CD8-positive, alpha-beta memory T cell (primary cell): Measurements from ENCODE around the gene CCDC160. TPM values are rescaled to one million over a fixed set of nuclear protein-coding genes. Genes with fewer than 3 reads are reported as not detected.
"Not testable (repeated sequence)": the region's sequence is repeated elsewhere in the genome, so short reads cannot be mapped to it uniquely, and the experiment has no call there.

ENCODE experiments used
- CTCF ChIA-PET: fragments of 350-600 bp; sonication (Branson Sonifier 250); formaldehyde crosslinking; loops from one replicate; lab custom pipeline; 2021; ENCODE audit warnings: antibody characterized with exemption; lab: Charles Lee
- POLR2A ChIA-PET: fragments of 350-600 bp; sonication (Branson Sonifier 250); formaldehyde crosslinking; loops from one replicate; lab custom pipeline; 2021; ENCODE audit warnings: antibody characterized with exemption; lab: Charles Lee
- DNase-seq, 5 donors: peaks; one replicate each; pipeline versions ENCODE4 v3.0.0 to v3.0.0-alpha.2; 2020 to 2022; ENCODE audit warnings: mixed read lengths in 1 of 5
- H3K27ac ChIP-seq: one replicate; pipeline ENCODE4 v1.7.0; 2013; ENCODE audit warnings: low read depth, mild to moderate bottlenecking, low read length, moderate library complexity
- H3K27me3 ChIP-seq: 2 replicates; pipeline ENCODE4 v1.7.0; 2013; ENCODE audit warnings: low read length, mild to moderate bottlenecking; ENCODE audit not compliant: insufficient read depth, poor library complexity, severe bottlenecking
- H3K36me3 ChIP-seq: 2 replicates; pipeline ENCODE4 v1.7.0; 2013; ENCODE audit warnings: mild to moderate bottlenecking, low read length, moderate library complexity; ENCODE audit not compliant: insufficient read depth
- H3K4me1 ChIP-seq: 2 replicates; pipeline ENCODE4 v1.7.0; 2013; ENCODE audit warnings: mild to moderate bottlenecking, low read length, moderate library complexity; ENCODE audit not compliant: insufficient read depth
- H3K4me3 ChIP-seq: 2 replicates; pipeline ENCODE4 v1.7.0; 2013; ENCODE audit warnings: mild to moderate bottlenecking, low read length
- H3K9me3 ChIP-seq: 2 replicates; pipeline ENCODE4 v1.7.0; 2013; ENCODE audit warnings: mild to moderate bottlenecking, low read length
- H3K27ac Mint-ChIP-seq, 8 donors: one replicate each; pipeline ENCODE4 v1.8.0; 2020 to 2021; ENCODE audit warnings: mixed read lengths in 8 of 8, mild to moderate bottlenecking in 6 of 8, inconsistent platforms in 3 of 8, moderate library complexity in 3 of 8
- H3K27me3 Mint-ChIP-seq, 2 donors: one replicate each; pipeline ENCODE4 v1.8.0; 2020 to 2021; ENCODE audit warnings: mixed read lengths in 2 of 2, mild to moderate bottlenecking in 1 of 2, moderate library complexity in 1 of 2
- H3K36me3 Mint-ChIP-seq, 3 donors: one replicate each; pipeline ENCODE4 v1.8.0; 2020 to 2021; ENCODE audit warnings: mixed read lengths in 3 of 3, inconsistent platforms in 1 of 3, mild to moderate bottlenecking in 1 of 3
- H3K4me1 Mint-ChIP-seq, 3 donors: one replicate each; pipeline ENCODE4 v1.8.0; 2020 to 2021; ENCODE audit warnings: mixed read lengths in 3 of 3, inconsistent platforms in 1 of 3, mild to moderate bottlenecking in 1 of 3
- H3K4me3 Mint-ChIP-seq, 7 donors: one replicate each; pipeline ENCODE4 v1.8.0; 2020 to 2021; ENCODE audit warnings: mixed read lengths in 7 of 7, mild to moderate bottlenecking in 6 of 7, moderate library complexity in 4 of 7, inconsistent platforms in 2 of 7
- H3K9me3 Mint-ChIP-seq, 5 donors: one replicate each; pipeline ENCODE4 v1.8.0; 2020 to 2022; ENCODE audit warnings: mixed read lengths in 5 of 5, mild to moderate bottlenecking in 3 of 5, moderate library complexity in 2 of 5, inconsistent platforms in 1 of 5
- polyA plus RNA-seq: library from polyadenylated mRNA; unstranded; fragments of 300-500 nt; fragmentation: Illumina TruSeq; gene quantifications from one replicate; pipeline ENCODE4 v1.2.3, GENCODE V29; 2021
- total RNA-seq, 2 experiments: library from RNA; stranded (reverse); gene quantifications; one replicate each; pipeline ENCODE4 v1.2.3, GENCODE V29; 2021

CCDC160 gene
- total and polyA plus RNA-seq, 3 experiments from 2014 or later = not detected

DNA sequence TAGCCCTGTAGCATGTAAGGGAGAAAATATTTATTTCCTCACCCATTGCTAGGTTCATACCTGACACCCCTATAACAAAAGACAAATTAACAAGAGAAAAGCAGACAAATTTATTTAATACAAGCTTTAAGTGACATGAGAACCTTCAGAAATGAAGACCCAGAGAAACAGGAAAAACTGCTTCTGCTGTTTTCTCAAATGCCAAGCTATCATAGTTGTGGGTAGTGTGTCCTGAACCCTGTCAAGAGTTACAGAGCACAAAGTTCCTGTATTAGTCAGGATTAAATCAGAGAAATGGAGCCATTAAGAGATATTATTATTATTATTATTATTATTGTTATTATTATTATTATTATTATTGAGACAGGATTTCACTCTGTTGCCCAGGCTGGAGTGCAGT, 17.5 kb downstream of the CCDC160 start:
- H3K27me3 ChIP-seq = no peaks in the 10 kb centered on the region
- no peak overlapping the region for H3K4me3 ChIP-seq
- peaks cover 0 to 15% of the 10 kb centered on the region in 2 donors for H3K27me3 Mint-ChIP-seq
- no peaks in the 10 kb centered on the region for H3K9me3 ChIP-seq
- no peak for DNase-seq
- H3K36me3 Mint-ChIP-seq = no peaks in the 10 kb centered on the region
- ChIA-PET CTCF (interaction anchor here (1.0 kb wide), 1 partner anchor 462 kb away, joined by 4 read pairs; no protein-coding TSS in a partner anchor), POLR2A (no interaction called here)
- H3K27ac ChIP-seq = no peak overlapping the region
- no peaks in the 10 kb centered on the region for H3K4me1 Mint-ChIP-seq
- peak overlapping the region in 1 of 8 donors; percentile 71 for H3K27ac Mint-ChIP-seq
- no peaks in the 10 kb centered on the region for H3K36me3 ChIP-seq
- H3K9me3 Mint-ChIP-seq = no peaks in the 10 kb centered on the region
- no peak overlapping the region for H3K4me3 Mint-ChIP-seq
- H3K4me1 ChIP-seq = no peaks in the 10 kb centered on the region

DNA sequence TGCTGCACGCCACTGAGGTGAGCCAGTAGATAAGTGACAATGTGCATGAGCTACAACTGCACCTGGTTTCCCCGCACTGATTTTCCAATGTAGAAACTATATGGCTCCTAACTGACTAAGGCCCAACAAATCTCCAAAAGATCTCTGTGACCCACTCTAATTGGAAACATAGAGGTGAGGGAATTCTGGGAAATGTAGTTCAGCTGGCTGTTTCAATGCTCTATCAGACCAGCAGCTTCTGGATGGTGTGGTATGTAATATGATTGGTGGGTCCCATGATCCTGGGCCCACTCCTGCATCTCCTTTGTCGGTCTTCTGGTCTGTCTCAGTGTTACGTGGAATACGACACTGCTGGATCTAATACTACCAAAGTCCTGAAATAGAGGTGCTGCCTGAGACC, 18.6 kb downstream of the CCDC160 start:
- Histone ChIP-seq H3K4me1 (no peaks in the 10 kb centered on the region), H3K4me3 (no peak overlapping the region), H3K27ac (no peak overlapping the region), H3K27me3 (no peaks in the 10 kb centered on the region), H3K36me3 (no peaks in the 10 kb centered on the region), H3K9me3 (no peaks in the 10 kb centered on the region)
- Mint-ChIP-seq H3K9me3 (no peaks in the 10 kb centered on the region), H3K36me3 (no peaks in the 10 kb centered on the region), H3K4me3 (no peak overlapping the region), H3K27me3 (peaks cover 0 to 9% of the 10 kb centered on the region in 2 donors), H3K27ac (no peak overlapping the region), H3K4me1 (no peaks in the 10 kb centered on the region)
- CTCF ChIA-PET = no interaction called here
- POLR2A ChIA-PET = no interaction called here
- DNase-seq = no peak

DNA sequence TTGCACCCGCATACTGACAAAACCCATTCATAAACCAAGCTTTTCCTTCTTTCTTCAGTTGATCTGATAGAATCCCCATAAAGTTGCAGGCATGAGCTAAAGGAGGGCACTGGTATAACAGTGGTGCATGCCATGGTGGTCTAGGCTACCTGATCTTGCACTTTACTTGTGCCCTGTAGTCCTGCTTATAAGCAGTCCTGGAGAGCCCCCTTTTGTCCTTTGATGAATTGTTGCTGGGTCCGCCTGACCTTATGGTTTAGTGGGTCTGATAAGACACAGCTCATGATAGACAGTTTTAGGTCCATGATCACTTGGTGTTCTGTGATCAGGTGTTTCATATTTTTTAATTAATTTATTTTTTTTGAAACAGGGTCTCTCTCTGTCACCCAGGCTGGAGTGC, 19.7 kb downstream of the CCDC160 start:
- H3K9me3 Mint-ChIP-seq = no peaks in the 10 kb centered on the region

DNA sequence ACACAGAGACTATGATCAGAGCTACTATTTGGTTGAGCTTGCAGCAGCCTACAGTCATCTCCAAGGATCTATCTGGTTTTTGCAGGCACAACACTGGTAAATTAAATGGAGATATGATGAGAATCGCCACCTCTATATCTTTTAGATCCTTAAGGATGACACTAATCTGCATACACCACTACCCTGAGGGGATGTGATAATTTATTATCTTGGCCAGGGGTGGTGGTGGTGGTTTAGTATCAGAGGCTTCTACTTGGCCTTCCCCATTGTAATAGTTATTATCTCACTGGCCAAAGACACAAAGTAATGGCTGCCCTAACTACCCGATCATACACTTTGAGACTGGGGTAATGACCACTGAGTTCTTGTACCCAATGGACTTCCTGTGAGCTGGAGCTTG, 21.2 kb downstream of the CCDC160 start:
- Mint-ChIP-seq H3K36me3 (no peaks in the 10 kb centered on the region), H3K4me3 (no peak overlapping the region), H3K9me3 (no peaks in the 10 kb centered on the region), H3K27ac (peak overlapping the region in 1 of 8 donors; percentile 15), H3K4me1 (no peaks in the 10 kb centered on the region), H3K27me3 (peaks cover 0 to 6% of the 10 kb centered on the region in 2 donors)
- Histone ChIP-seq H3K4me1 (no peaks in the 10 kb centered on the region), H3K9me3 (no peaks in the 10 kb centered on the region), H3K4me3 (no peak overlapping the region), H3K27ac (no peak overlapping the region), H3K36me3 (no peaks in the 10 kb centered on the region), H3K27me3 (no peaks in the 10 kb centered on the region)
- DNase-seq = no peak
- CTCF ChIA-PET = no interaction called here
- POLR2A ChIA-PET = no interaction called here

More for the DNA sequence above, 19.7 kb downstream of the CCDC160 start:
- Mint-ChIP-seq H3K36me3 (no peaks in the 10 kb centered on the region), H3K27me3 (peaks cover 0 to 8% of the 10 kb centered on the region in 2 donors), H3K4me1 (no peaks in the 10 kb centered on the region), H3K4me3 (no peak overlapping the region), H3K27ac (peak overlapping the region in 1 of 8 donors; percentile 43)
- no peaks in the 10 kb centered on the region for H3K4me1 ChIP-seq
- no peak overlapping the region for H3K27ac ChIP-seq
- no peaks in the 10 kb centered on the region for H3K9me3 ChIP-seq
- ChIA-PET POLR2A (no interaction called here), CTCF (no interaction called here)
- no peak overlapping the region for H3K4me3 ChIP-seq
- no peaks in the 10 kb centered on the region for H3K36me3 ChIP-seq
- H3K27me3 ChIP-seq = no peaks in the 10 kb centered on the region
- DNase-seq = no peak

DNA sequence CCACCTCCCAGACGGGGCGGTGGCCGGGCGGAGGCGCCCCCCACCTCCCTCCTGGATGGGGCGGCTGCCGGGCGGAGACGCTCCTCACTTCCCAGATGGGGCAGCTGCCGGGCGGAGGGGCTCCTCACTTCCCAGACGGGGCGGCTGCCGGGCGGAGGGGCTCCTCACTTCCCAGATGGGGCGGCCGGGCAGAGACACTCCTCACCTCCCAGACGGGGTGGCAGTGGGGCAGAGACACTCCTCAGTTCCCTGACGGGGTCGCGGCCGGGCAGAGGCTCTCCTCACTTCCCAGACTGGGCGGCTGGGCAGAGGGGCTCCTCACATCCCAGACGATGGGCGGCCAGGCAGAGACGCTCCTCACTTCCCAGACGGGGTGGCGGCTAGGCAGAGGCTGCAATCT, 49.0 kb downstream of the CCDC160 start:
- peaks cover 8 to 13% of the 10 kb centered on the region in 2 donors for H3K27me3 Mint-ChIP-seq
- H3K9me3 Mint-ChIP-seq, H3K4me1 Mint-ChIP-seq, POLR2A ChIA-PET, H3K27ac ChIP-seq, H3K9me3 ChIP-seq, H3K36me3 ChIP-seq, CTCF ChIA-PET, H3K4me1 ChIP-seq, H3K27ac Mint-ChIP-seq, H3K4me3 Mint-ChIP-seq, DNase-seq, H3K4me3 ChIP-seq, H3K27me3 ChIP-seq, H3K36me3 Mint-ChIP-seq: not testable (repeated sequence)

DNA sequence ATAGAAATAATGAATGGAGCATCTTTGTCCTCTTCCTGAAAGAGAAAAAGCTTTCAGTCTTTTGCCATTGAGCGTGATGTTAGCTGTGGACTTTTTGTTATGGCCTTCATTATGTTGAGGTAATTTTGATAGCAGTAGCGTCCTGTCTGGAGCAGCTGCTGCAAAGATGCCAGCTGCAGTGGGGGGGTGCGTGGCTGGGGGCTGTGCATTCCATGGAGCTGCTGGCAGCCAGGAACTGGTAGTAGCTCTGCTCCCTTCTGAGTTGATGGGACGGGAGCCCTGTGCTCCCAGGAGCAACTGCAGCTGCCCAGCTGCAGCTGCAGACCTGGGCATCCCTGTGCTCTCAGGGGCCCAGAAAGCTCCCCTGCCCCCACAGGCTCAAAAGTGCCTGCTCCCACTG, 50.4 kb downstream of the CCDC160 start:
- Mint-ChIP-seq H3K9me3 (peaks cover 0 to 4% (median 0%) of the 10 kb centered on the region in 5 donors), H3K4me1 (no peaks in the 10 kb centered on the region), H3K27me3 (peaks cover 3 to 13% of the 10 kb centered on the region in 2 donors), H3K36me3 (no peaks in the 10 kb centered on the region), H3K4me3 (no peak overlapping the region), H3K27ac (no peak overlapping the region)
- Histone ChIP-seq H3K9me3 (no peaks in the 10 kb centered on the region), H3K27ac (no peak overlapping the region), H3K36me3 (no peaks in the 10 kb centered on the region), H3K4me1 (no peaks in the 10 kb centered on the region), H3K4me3 (no peak overlapping the region), H3K27me3 (no peaks in the 10 kb centered on the region)
- CTCF ChIA-PET = no interaction called here
- POLR2A ChIA-PET = no interaction called here
- DNase-seq = no peak

DNA sequence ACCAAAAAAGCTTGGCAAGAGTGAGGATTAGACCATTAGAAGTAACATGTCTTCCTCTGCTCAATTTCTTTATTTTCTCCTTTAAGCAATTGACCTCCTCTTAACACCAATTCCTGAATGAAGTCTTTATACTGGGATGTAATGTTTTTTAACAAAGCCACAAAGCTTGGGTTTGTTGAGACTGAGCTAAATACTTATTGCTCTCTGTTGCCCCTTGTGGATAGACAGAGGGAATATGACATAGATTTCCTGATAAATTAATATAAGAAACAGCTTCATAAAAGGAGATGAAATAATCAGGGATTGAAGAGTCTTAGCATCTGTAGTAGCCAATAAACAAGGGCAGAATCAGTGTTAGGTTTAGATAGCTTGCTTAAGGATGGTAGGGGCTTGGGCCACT, 57.6 kb downstream of the CCDC160 start:
- H3K27me3 ChIP-seq = no peaks in the 10 kb centered on the region
- no peaks in the 10 kb centered on the region for H3K36me3 ChIP-seq
- H3K36me3 Mint-ChIP-seq = peaks cover 0 to 4% (median 0%) of the 10 kb centered on the region in 3 donors
- peaks cover 24 to 28% of the 10 kb centered on the region in 2 donors for H3K27me3 Mint-ChIP-seq
- no peaks in the 10 kb centered on the region for H3K4me1 Mint-ChIP-seq
- H3K27ac Mint-ChIP-seq = no peak overlapping the region
- ChIA-PET CTCF (no interaction called here), POLR2A (no interaction called here)
- no peak overlapping the region for H3K27ac ChIP-seq
- H3K4me3 Mint-ChIP-seq = no peak overlapping the region
- H3K4me1 ChIP-seq = no peaks in the 10 kb centered on the region
- no peaks in the 10 kb centered on the region for H3K9me3 ChIP-seq
- no peak for DNase-seq
- H3K4me3 ChIP-seq = no peak overlapping the region
- peaks cover 0 to 12% (median 9%) of the 10 kb centered on the region in 5 donors for H3K9me3 Mint-ChIP-seq
